Endothelial cell of umbilical vein (primary cell): Measurements from ENCODE around the gene MTMR3.
A peak's percentile ranks its signal among the peaks of the same experiment; 100 is the strongest.

Source experiments
- CTCF ChIP-seq, 2 donors: IDR thresholded peaks; 1 replicate in 1 of 2; 2 replicates in 1 of 2; pipeline ENCODE4 v1.5.1; 2011; ENCODE audit warnings: low read length in 2 of 2, mild to moderate bottlenecking in 2 of 2, moderate library complexity in 2 of 2, control low read depth in 1 of 2, inconsistent platforms in 1 of 2, low read depth in 1 of 2; ENCODE audit not compliant: insufficient read depth in 1 of 2; ENCODE audit errors: extremely low read depth in 1 of 2
- EZH2 ChIP-seq: IDR thresholded peaks from 2 replicates; pipeline ENCODE4 v1.6.1; 2012; ENCODE audit warnings: borderline replicate concordance, low read depth, mild to moderate bottlenecking, moderate library complexity, low read length, inconsistent platforms; ENCODE audit not compliant: severe bottlenecking
- FOS ChIP-seq: IDR thresholded peaks from 2 replicates; pipeline ENCODE4 v1.6.1; 2011; ENCODE audit warnings: mild to moderate bottlenecking, low read length, moderate library complexity, borderline replicate concordance; ENCODE audit not compliant: insufficient read depth
- GATA2 ChIP-seq: IDR thresholded peaks from 2 replicates; pipeline ENCODE4 v1.7.0; 2011; ENCODE audit warnings: low read depth, mild to moderate bottlenecking, moderate library complexity, mixed read lengths, low read length; ENCODE audit not compliant: insufficient read length, insufficient read depth
- JUN ChIP-seq: IDR thresholded peaks from 2 replicates; pipeline ENCODE4 v1.6.1; 2011; ENCODE audit warnings: borderline replicate concordance, low read depth; ENCODE audit not compliant: insufficient read length, insufficient read depth
- MAX ChIP-seq: IDR thresholded peaks from 2 replicates; pipeline ENCODE4 v1.6.1; 2011; ENCODE audit not compliant: insufficient read depth, insufficient read length
- MYC ChIP-seq: IDR thresholded peaks from one replicate; pipeline ENCODE4 v1.6.1; 2011; ENCODE audit warnings: mild to moderate bottlenecking, low read depth, low read length
- POLR2A ChIP-seq: IDR thresholded peaks from 2 replicates; pipeline ENCODE4 v1.6.1; 2012; ENCODE audit warnings: low read depth, mild to moderate bottlenecking, control low read depth, low read length
- POLR2AphosphoS5 ChIP-seq: IDR thresholded peaks from 2 replicates; pipeline ENCODE4 v1.6.1; 2012; ENCODE audit warnings: low read depth, mild to moderate bottlenecking, control low read depth, low read length, moderate library complexity; ENCODE audit not compliant: insufficient read depth

GRCh38 chr22:30044369-30044768 lies 161.4 kb downstream of the MTMR3 start:
- TF ChIP-seq JUN (peak; percentile 92), EZH2 (no peak), GATA2 (peak; percentile 45), POLR2AphosphoS5 (no peak), POLR2A (no peak), FOS (peak; percentile 55), CTCF (IDR thresholded peaks at IDR 0.05; ENCODE audit: extremely low read depth in 1 of 2, insufficient read depth in 1 of 2, low read depth in 1 of 2, low read length in 2 of 2) (no peak), MAX (no peak), MYC (no peak)
